NCI-H146 treated with DMSO at 0.1 percent for 48 hours (cell line): ENCODE data around the gene SAMD4B.

Experiments used
- DNase-seq: peaks from one replicate; lab custom pipeline; 2025; ENCODE audit not compliant: unreplicated experiment; lab: John Stamatoyannopoulos, UW

SAMD4B gene

DNA sequence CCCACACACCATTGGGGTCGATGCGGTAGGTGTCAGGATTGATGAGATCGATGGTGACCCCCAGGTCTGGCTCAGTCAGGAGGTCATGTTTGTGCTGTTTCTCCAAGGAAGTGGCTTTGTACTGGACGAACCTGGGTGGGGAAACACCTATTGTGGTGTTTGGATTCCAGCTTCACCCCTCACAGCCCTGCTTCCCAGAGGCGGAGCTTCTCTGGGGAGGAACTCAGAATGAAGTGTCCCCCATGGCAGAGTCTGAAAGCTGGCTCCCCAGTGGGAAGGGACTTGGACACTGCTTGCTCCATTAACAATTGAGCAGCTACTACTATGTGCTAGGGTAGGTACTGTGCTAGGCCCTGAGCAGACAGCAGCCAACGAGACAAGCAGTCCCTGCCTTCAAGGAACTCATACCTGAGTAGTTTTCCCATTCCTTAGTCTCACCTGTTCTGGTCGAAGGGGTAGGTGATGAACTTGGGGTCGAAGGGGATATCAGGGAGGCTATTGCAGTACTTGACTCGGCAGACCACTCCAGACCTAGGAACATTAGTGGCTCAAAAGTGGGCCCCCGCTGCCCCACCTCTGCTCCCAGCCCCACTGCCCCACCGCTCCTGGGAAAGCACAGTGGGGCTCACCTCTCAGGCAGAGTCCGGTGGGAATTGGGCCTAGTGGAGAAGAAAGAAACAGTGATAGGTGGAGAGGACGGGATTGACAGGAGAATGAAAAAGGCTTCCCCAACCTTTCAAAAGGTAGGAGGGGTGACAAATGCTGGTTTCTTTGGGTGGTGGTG is 47.6 kb downstream of the SAMD4B start:
- no peak for DNase-seq

DNA sequence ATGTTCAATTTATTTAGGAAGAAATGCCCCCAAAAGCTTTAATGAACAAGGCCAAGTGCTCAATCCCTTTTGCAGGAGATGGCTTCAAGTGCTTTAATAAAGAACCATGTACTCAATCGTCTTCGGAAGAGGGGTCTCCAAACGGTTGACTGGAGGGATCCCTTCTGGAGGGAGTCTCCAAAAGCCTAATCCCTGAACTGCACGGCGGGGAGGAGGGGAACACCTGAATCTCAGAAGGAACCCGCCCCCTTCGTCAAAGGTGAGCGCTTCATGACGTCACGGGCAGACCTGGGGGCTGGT is 48.2 kb downstream of the SAMD4B start:
- no peak for DNase-seq

DNA sequence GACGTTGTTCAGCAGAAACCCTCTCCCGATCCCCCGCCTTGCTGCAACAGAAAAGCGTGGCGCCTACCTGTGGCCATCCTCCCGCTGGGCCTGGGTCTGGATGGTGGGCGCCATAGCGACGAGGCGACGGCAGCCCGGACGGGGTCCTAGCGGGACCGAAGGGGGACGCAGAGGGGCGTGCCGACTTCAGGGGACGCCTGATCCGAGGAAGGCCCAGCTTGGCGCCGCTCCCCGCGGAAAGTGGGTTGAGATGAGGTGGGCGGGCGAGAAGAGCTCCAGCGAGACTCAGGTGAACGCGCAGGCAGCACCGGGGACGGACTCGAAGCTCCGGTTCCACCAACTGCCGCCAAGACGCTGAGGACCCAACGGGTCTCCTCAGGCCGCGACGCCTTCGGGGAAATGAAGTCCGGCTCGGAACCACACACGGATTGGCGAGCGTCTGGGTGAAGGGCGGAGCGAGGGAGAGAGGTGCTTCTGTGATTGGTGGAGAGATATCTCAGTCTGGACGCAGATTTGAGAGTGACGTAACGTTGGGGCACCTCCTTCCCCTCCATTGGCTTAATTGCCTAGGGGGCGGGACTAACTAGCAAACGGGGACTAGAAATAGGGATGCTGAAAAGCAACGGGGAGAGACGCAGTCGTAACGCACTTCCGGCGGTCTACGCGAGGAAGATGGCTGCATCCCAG is 48.7 kb downstream of the SAMD4B start, which contains the start of the genes MED29 and PAF1:
Gene MED29 (plus strand): TSS at position 628 of the 687 bp plus-strand sequence. CDS start 45 bp downstream, at position 673.
Gene PAF1 (minus strand): TSS at position 356 of the 687 bp plus-strand sequence. CDS start 242 bp downstream, at position 114.
- peak; percentile 100 for DNase-seq

DNA sequence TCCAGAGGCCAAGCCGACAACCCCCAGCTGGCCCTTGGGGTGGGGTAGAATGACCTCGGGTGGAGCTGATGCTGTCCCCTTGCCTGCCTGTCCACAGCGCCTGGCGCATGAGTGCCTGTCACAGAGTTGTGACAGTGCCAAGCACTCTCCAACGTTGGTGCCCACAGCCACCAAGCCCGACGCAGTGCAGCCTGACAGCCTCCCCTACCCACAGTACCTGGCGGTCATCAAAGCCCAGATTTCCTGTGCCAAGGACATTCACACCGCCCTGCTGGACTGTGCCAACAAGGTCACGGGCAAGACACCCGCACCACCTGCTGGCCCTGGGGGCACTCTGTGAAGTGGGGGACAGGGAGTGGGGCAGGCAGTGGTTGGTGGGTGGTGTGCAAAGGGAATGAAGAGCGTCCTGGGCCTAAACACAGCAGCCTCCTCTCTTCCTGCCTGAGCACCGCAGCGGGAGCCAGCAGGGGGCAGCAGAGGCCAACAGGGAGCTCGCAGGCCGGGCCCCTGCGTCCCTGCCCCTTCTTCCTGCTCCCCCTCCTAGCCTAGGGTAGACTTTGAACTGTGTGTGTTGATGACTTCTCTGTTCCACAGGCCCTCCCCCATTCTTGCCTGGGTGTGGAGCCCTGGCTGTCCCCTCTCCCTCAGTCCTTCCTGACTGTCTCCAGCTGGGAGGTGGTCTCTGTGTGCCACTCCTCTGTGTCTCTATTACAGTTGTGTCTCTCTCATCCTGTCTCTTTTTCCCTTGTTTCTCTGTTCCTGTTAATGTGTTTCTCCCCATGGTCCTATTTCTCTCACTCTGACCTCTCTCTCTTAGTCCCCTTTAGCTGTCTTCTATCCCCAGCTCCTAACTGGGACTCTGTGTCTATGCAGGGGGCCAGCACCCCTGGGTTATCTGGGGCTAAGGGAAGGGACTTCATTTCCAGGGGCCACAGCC is 55.4 kb downstream of the SAMD4B start:
- DNase-seq, result peak; percentile 47

- DNase-seq, result no peak
These were observed 56.2 kb downstream of the SAMD4B start for GRCh38 chr19:39398297-39398864.

DNA sequence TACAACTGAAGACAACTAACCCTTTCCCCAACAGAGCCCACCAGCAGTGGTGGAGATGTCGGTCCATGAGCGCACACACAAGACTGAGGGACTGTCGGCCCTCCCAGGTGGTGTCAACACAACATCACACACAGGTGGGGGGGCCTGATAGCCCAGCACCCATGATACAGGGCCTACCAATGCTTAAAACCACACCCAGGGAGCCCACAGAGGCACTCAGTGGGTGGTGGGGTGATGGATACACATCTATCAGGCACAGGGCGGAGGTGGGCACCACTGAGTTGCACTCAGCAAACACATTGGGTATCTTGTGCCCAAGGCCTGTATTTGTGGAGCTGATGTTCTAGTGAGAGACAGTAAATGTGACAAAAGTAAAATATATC is 57.4 kb downstream of the SAMD4B start:
- no peak for DNase-seq

DNA sequence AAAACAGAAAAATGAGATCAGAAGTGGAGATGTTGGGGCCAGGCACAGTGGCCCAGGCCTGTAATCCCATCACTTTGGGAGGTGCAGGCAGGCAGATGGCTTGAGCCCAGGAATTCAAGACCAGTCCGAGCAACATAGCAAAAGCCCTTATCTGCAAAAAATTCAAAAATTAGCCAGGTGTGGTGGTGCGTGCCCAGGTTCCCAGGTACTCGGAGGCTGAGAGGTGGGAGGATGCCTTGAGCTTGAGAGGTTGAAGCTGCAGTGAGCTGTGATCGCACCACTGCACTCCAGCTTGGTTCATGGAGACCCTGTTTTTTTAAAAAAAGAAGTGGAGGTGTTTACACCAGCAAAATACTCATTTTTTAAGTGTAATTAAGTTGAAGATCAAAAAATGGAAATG is 57.8 kb downstream of the SAMD4B start:
- DNase-seq, result no peak

DNA sequence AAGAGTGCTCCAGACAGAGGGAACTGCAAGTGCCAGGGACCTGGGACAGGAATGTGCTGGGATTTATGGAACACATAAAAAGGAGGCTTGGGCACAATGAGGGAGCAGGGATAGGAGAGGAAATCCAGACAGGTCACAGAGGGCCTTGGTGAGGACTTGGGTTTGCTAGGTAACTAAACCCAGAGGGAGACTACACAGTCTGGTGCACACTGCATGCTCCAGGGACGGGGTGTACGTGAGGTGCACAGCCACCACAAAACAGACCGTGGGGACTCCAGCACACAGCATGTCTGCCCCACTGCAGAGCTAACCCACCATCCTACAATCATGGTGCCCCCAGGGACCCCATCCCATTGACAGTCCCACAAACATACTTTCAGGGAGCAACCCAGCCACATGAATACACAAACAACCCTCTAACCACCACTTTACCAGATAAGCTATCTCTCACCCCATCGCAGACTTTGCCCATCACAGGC is 58.9 kb downstream of the SAMD4B start:
- no peak for DNase-seq

GRCh38 chr19:39401549-39402345 is 59.5 kb downstream of the SAMD4B start:
- no peak for DNase-seq

GRCh38 chr19:39402346-39403300 is 60.4 kb downstream of the SAMD4B start:
- peak; percentile 62 for DNase-seq

DNA sequence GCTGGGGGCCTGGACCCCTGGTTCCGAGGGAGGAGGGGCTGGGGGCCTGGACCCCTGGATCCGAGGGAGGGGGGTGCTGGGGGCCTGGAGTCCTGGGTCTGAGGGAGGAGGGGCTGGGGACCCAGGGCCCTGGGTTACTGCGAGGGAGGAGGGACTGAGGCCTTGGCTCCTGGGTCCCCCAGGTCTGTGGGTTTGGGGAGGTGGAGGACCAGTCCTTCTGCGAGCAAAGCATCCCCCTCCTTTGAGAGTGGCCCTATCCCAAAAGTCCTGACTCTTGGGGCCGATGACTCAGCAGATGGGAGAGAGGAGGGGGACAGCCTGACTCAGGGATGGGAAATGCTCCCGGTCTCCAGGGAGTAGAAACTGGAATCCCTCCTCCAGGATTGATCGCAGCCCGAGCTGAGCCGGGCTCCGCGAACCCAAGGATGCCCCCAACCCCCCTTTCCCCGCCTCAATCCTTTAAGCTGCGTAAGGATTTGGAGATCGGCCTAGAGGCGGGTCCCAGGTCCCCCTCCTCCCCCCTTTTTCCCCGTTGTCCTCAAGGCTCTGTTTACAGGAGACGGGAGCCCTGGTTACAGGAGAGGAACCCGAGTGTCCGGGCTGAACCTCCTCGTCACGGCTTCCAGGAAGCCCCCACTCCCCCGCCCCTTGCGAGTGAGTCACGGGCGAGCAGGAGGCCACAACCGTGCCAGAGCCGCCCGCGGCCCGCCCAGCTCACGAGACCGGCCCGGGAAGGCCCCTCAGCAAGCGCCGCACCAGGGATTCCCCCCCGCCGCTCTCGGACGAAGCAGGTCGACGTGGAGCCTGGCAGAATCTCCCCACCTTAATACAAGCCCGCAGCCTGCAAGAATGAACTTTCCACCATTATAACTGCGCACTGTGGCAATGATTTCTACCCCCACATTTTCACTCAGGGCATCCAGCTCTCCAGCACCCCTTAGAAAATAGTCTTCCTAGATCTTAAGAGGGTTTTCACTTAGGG is 61.4 kb downstream of the SAMD4B start:
- peak; percentile 56 for DNase-seq

- no peak for DNase-seq
These were observed 63.2 kb downstream of the SAMD4B start for GRCh38 chr19:39405261-39405957.

DNA sequence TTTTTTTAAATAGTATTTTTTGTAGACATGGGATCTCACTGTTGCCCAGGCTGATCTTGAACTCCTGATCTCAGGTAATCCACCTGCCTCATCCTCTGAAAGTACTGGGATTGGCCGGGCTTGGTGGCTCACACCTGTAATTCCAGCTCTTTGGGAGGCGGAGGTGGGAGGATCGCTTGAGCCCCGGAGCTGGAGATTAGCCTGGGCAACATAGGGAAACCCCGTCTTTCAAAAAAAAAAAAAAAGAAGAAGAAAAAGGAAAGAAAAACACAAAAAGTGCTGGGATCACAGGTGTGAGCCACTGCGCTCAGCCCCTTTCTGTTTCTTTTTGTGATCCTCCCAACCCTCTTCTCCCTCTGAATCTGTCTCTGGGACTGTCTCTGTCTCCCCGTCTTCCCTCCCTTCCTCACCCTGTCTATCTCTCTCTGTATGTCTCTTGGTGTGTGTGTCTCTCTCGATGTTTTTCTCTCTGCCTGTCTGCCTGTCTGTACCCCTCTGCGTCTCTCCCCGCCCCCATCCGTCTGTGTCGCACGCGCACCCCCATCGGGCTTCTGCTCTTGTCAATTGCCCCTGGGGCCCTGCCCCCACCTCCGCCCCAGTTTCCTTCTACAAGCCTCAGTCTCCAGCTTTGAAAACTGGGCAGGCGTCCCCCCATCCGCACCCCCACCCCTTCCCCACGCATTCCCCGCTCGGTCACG is 63.9 kb downstream of the SAMD4B start:
- no peak for DNase-seq

- peak; percentile 44 for DNase-seq
These were observed 64.6 kb downstream of the SAMD4B start, which contains the start of gene ZFP36 for GRCh38 chr19:39406656-39407409. Gene ZFP36 (plus strand): TSS chr19:39406847. CDS start chr19:39406905, 58 bp downstream.

DNA sequence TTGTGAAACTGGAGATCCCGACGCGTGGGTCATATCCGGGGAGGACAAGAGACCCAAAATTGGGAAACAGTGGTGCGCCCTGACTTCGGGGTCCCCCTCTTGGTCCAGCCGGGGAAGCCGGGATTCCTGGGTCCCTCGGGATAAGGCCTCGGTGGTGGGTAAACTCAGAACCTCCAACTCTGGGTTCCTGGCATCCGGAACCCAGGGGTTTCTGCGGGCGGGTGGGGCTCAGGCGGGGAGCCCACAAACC is 65.1 kb downstream of the SAMD4B start:
- DNase-seq, result no peak
